ENCODE measurements around the gene FHOD3.

GRCh38 chr18:36315736-36316135 lies 18.2 kb downstream of the FHOD3 start:
- TF ChIP-seq CTCF (IDR thresholded peaks at IDR 0.05), result no peak
- TF ChIP-seq EP300 (IDR thresholded peaks at IDR 0.05), result no peak
- TF ChIP-seq CBX2 (IDR thresholded peaks at IDR 0.05; ENCODE audit: borderline replicate concordance, low read depth), result no peak
- no peak for TF ChIP-seq REST (IDR thresholded peaks at IDR 0.05)
